SK-N-SH (cell line): ENCODE measurements around the gene KIAA1210. TPM values are rescaled to one million over a fixed set of nuclear protein-coding genes. Genes with fewer than 3 reads are reported as not detected.

ENCODE experiments used
- CTCF ChIA-PET: fragments of 300-600, 350-600 bp; formaldehyde crosslinking; extraction: SDS; loops from one replicate; lab custom pipeline; 2021; lab: Yijun Ruan, JAX
- POLR2A ChIA-PET: fragments of 350-600 bp; sonication (Branson Sonifier 250); formaldehyde crosslinking; extraction: SDS; loops from one replicate; lab custom pipeline; 2020; ENCODE audit warnings: antibody characterized with exemption, inconsistent platforms; lab: Yijun Ruan, JAX
- DNase-seq: peaks from one replicate; pipeline ENCODE4 v3.0.0; 2012
- H2AFZ ChIP-seq: fragments of 200-600 bp; sonication (generic); 2 replicates; pipeline ENCODE4 v1.8.1; 2016; ENCODE audit warnings: antibody characterized with exemption, mild to moderate bottlenecking, low read depth
- H3F3A ChIP-seq: fragments of 200-600 bp; sonication (generic); replicated peaks from 2 replicates; pipeline ENCODE3; 2016; ENCODE audit warnings: antibody characterized with exemption, mild to moderate bottlenecking; ENCODE audit not compliant: insufficient read depth
- H3K27ac ChIP-seq, 2 experiments: fragments of 200-500 bp in 1 of 2; fragments of 200-600 bp in 1 of 2; sonication (Bioruptor generic) in 1 of 2; sonication (generic), shearing (Covaris generic) in 1 of 2; 2 replicates each; pipeline versions ENCODE4 v1.5.1 to v1.6.1; 2014 to 2016; ENCODE audit warnings: low read depth in 2 of 2, inconsistent platforms in 1 of 2, low read length in 1 of 2, mild to moderate bottlenecking in 1 of 2, mixed read lengths in 1 of 2
- H3K27me3 ChIP-seq: fragments of 200-600 bp; sonication (generic), shearing (Covaris generic); 2 replicates; pipeline ENCODE4 v1.6.1; 2016; ENCODE audit warnings: mixed run types; ENCODE audit not compliant: insufficient read depth
- H3K36me3 ChIP-seq, 2 experiments: fragments of 200-500 bp in 1 of 2; fragments of 200-600 bp in 1 of 2; sonication (Bioruptor generic) in 1 of 2; sonication (generic) in 1 of 2; replicated peaks in 1 of 2; 2 replicates each; pipeline versions ENCODE3 to v1.5.1; 2014 to 2016; ENCODE audit warnings: low read length in 1 of 2, mild to moderate bottlenecking in 1 of 2; ENCODE audit not compliant: insufficient read depth in 2 of 2, control insufficient read depth in 1 of 2
- H3K4me1 ChIP-seq, 2 experiments: fragments of 200-500 bp in 1 of 2; fragments of 200-600 bp in 1 of 2; sonication (Bioruptor generic) in 1 of 2; sonication (generic), shearing (Covaris generic) in 1 of 2; 2 replicates each; pipeline versions ENCODE4 v1.5.1 to v1.6.1; 2014 to 2016; ENCODE audit warnings: low read depth in 1 of 2, low read length in 1 of 2, mixed run types in 1 of 2; ENCODE audit not compliant: insufficient read depth in 2 of 2, control insufficient read depth in 1 of 2
- H3K4me2 ChIP-seq: fragments of 200-600 bp; sonication (generic), shearing (Covaris generic); 2 replicates; pipeline ENCODE4 v1.6.1; 2017; ENCODE audit warnings: mixed run types
- H3K4me3 ChIP-seq, 2 experiments: fragments of 200-500 bp in 1 of 2; fragments of 200-600 bp in 1 of 2; sonication (Bioruptor generic) in 1 of 2; sonication (generic), shearing (Covaris generic) in 1 of 2; 2 replicates each; pipeline versions ENCODE4 v1.5.1 to v1.8.1; 2014 to 2016; ENCODE audit warnings: low read depth in 2 of 2, inconsistent platforms in 1 of 2, low read length in 1 of 2, mild to moderate bottlenecking in 1 of 2, mixed read lengths in 1 of 2, moderate library complexity in 1 of 2
- H3K79me2 ChIP-seq: fragments of 200-600 bp; sonication (generic); 2 replicates; pipeline ENCODE4 v1.8.1; 2017; ENCODE audit warnings: mild to moderate bottlenecking; ENCODE audit not compliant: insufficient read depth
- H3K9ac ChIP-seq: fragments of 200-600 bp; sonication (generic); 2 replicates; pipeline ENCODE4 v1.6.1; 2017; ENCODE audit warnings: mixed run types
- H3K9me2 ChIP-seq: fragments of 200-600 bp; sonication (generic); 2 replicates; pipeline ENCODE4 v1.6.1; 2017; ENCODE audit warnings: mixed run types
- H3K9me3 ChIP-seq: fragments of 200-600 bp; sonication (generic); 2 replicates; pipeline ENCODE4 v1.6.1; 2017; ENCODE audit warnings: mixed run types, mild to moderate bottlenecking, moderate library complexity
- H4K20me1 ChIP-seq: fragments of 200-600 bp; sonication (generic); 2 replicates; pipeline ENCODE4 v1.6.1; 2017; ENCODE audit warnings: mild to moderate bottlenecking, mixed run types; ENCODE audit not compliant: insufficient read depth
- EP300 ChIP-seq, 2 experiments: IDR thresholded peaks; 2 replicates each; pipeline versions ENCODE4 v1.4.0 to v1.6.1; 2012; ENCODE audit warnings: borderline replicate concordance in 1 of 2, low read depth in 1 of 2, low read length in 1 of 2
- GATA2 ChIP-seq: sonication (generic); formaldehyde crosslinking; IDR thresholded peaks from 2 replicates; pipeline ENCODE4 v1.5.0; 2020; ENCODE audit warnings: mild to moderate bottlenecking, missing genetic modification reagents
- PBX3 ChIP-seq: IDR thresholded peaks from 2 replicates; pipeline ENCODE4; 2012
- RAD21 ChIP-seq: IDR thresholded peaks from 2 replicates; pipeline ENCODE4 v1.6.1; 2012; ENCODE audit warnings: mild to moderate bottlenecking, low read length
- RFX5 ChIP-seq: IDR thresholded peaks from 2 replicates; pipeline ENCODE4 v1.6.1; 2012; ENCODE audit warnings: mild to moderate bottlenecking, improper control_type of control experiment, low read length
- TAF1 ChIP-seq: IDR thresholded peaks from 2 replicates; pipeline ENCODE4 v1.6.1; 2012; ENCODE audit warnings: low read depth, mild to moderate bottlenecking, low read length, moderate library complexity, borderline replicate concordance
- WGBS: methylation state at CpG from one replicate; pipeline ENCODE4 v1.1.6; 2017; ENCODE audit warnings: low lambda C conversion rate; 5-methylcytosine and 5-hydroxymethylcytosine counted together
- polyA plus RNA-seq, 3 experiments: library from polyadenylated mRNA; depleted of rRNA; stranded (reverse); fragments of >200 nt; gene quantifications; 2 replicates each; pipeline ENCODE4 v1.2.3, GENCODE V29; 2012
- TF ChIP-seq, protein P1 (sequence below): fragments of 150-350 bp; IDR thresholded peaks from 2 replicates; pipeline ENCODE4 v1.6.1; 2016; ENCODE audit warnings: mild to moderate bottlenecking, low read depth, low read length
- TF ChIP-seq, protein P2 (sequence below): IDR thresholded peaks from 2 replicates; pipeline ENCODE4 v1.6.1; 2012; ENCODE audit warnings: mild to moderate bottlenecking, low read depth, low read length, moderate library complexity
- TF ChIP-seq, protein P3 (sequence below): fragments of 150-350 bp; IDR thresholded peaks from 2 replicates; pipeline ENCODE4 v1.6.1; 2017; ENCODE audit warnings: antibody characterized with exemption, low read length, low read depth, borderline replicate concordance
- TF ChIP-seq, protein P4 (sequence below): fragments of 200-600 bp; sonication (generic); IDR thresholded peaks from 2 replicates; pipeline ENCODE4 v1.6.1; 2017; ENCODE audit warnings: antibody characterized with exemption, mild to moderate bottlenecking, moderate library complexity

KIAA1210 gene
- polyA plus RNA-seq, 1 of the 3 experiments (the other 2 are of a cell fraction) = not detected

GRCh38 chrX:119151051-119151380, 23.4 kb upstream of the KIAA1210 start (continued):
- TF ChIP-seq, protein P1, sequence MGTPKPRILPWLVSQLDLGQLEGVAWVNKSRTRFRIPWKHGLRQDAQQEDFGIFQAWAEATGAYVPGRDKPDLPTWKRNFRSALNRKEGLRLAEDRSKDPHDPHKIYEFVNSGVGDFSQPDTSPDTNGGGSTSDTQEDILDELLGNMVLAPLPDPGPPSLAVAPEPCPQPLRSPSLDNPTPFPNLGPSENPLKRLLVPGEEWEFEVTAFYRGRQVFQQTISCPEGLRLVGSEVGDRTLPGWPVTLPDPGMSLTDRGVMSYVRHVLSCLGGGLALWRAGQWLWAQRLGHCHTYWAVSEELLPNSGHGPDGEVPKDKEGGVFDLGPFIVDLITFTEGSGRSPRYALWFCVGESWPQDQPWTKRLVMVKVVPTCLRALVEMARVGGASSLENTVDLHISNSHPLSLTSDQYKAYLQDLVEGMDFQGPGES = no peak
- TF ChIP-seq RFX5 = no peak
- TF ChIP-seq, all 33 proteins: peak for 0

DNA sequence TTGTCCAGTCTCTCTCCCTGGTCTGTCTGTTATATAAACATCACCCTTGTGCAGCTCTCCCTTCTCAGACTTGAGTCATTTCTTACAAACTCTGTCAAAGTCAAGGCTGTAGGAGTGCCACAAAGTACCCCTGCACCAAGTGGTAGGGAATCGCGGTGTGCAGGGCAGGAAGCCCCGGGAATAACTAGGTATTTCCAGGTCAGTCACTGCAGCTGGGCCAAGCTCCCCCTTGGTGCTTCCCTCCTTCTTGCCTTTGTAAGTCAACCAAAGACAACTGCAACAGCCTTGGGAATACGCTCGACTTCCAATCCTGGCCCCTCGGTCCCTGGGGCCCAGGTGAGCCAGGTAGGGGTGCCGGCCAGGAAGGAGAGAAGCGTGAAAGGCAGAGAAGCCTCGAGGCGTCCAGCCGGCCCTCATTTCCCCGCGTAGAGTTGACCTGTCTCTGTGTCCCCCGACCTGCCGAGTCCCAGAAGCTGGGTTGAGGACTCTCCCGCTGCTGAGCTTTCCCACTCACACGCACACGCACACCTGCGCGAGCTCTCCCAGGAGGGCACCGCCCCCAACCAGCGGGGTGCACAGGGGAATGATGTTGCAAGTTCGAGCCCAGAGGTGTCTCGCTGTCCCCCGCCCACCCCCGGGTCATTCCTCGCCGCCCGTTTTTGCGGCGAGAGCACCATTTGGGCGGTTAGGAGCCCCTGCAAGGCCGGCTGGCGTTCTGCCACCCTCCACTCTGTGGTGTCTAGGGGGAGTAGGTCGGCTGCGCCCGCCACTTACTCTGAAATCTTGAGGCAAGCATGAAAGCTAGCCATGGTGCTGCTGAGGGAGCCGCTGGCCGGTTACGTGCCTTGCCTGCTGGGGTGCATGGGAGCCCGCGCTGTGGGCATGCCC, 22.8 kb upstream of the KIAA1210 start:
- 43% methylated on average over 16 of the region's 42 CpGs for WGBS
- TF ChIP-seq PBX3 (no peak), GATA2 (no peak), EP300 (IDR thresholded peaks at IDR 0.05; ENCODE audit: borderline replicate concordance in 1 of 2, low read depth in 1 of 2, low read length in 1 of 2) (no peak), RAD21 (no peak), TAF1 (no peak)
- TF ChIP-seq, protein P2, sequence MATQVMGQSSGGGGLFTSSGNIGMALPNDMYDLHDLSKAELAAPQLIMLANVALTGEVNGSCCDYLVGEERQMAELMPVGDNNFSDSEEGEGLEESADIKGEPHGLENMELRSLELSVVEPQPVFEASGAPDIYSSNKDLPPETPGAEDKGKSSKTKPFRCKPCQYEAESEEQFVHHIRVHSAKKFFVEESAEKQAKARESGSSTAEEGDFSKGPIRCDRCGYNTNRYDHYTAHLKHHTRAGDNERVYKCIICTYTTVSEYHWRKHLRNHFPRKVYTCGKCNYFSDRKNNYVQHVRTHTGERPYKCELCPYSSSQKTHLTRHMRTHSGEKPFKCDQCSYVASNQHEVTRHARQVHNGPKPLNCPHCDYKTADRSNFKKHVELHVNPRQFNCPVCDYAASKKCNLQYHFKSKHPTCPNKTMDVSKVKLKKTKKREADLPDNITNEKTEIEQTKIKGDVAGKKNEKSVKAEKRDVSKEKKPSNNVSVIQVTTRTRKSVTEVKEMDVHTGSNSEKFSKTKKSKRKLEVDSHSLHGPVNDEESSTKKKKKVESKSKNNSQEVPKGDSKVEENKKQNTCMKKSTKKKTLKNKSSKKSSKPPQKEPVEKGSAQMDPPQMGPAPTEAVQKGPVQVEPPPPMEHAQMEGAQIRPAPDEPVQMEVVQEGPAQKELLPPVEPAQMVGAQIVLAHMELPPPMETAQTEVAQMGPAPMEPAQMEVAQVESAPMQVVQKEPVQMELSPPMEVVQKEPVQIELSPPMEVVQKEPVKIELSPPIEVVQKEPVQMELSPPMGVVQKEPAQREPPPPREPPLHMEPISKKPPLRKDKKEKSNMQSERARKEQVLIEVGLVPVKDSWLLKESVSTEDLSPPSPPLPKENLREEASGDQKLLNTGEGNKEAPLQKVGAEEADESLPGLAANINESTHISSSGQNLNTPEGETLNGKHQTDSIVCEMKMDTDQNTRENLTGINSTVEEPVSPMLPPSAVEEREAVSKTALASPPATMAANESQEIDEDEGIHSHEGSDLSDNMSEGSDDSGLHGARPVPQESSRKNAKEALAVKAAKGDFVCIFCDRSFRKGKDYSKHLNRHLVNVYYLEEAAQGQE = no peak
- TF ChIP-seq, protein P3, sequence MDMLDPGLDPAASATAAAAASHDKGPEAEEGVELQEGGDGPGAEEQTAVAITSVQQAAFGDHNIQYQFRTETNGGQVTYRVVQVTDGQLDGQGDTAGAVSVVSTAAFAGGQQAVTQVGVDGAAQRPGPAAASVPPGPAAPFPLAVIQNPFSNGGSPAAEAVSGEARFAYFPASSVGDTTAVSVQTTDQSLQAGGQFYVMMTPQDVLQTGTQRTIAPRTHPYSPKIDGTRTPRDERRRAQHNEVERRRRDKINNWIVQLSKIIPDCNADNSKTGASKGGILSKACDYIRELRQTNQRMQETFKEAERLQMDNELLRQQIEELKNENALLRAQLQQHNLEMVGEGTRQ = no peak
- TF ChIP-seq, protein P4, sequence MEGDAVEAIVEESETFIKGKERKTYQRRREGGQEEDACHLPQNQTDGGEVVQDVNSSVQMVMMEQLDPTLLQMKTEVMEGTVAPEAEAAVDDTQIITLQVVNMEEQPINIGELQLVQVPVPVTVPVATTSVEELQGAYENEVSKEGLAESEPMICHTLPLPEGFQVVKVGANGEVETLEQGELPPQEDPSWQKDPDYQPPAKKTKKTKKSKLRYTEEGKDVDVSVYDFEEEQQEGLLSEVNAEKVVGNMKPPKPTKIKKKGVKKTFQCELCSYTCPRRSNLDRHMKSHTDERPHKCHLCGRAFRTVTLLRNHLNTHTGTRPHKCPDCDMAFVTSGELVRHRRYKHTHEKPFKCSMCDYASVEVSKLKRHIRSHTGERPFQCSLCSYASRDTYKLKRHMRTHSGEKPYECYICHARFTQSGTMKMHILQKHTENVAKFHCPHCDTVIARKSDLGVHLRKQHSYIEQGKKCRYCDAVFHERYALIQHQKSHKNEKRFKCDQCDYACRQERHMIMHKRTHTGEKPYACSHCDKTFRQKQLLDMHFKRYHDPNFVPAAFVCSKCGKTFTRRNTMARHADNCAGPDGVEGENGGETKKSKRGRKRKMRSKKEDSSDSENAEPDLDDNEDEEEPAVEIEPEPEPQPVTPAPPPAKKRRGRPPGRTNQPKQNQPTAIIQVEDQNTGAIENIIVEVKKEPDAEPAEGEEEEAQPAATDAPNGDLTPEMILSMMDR = no peak

More for the DNA sequence above, 22.8 kb upstream of the KIAA1210 start:
- Histone ChIP-seq H3K9ac (no peak overlapping the region), H4K20me1 (no peaks in the 10 kb centered on the region), H3K27me3 (peaks cover 63% of the 10 kb centered on the region), H3K36me3 (no peaks in the 10 kb centered on the region), H2AFZ (no peak overlapping the region), H3K27ac (no peak overlapping the region), H3F3A (no peaks in the 10 kb centered on the region), H3K79me2 (no peaks in the 10 kb centered on the region), H3K4me2 (no peak overlapping the region), H3K9me2 (no peaks in the 10 kb centered on the region), H3K4me3 (no peak overlapping the region), H3K9me3 (no peaks in the 10 kb centered on the region), H3K4me1 (no peaks in the 10 kb centered on the region)
- DNase-seq = no peak
- ChIA-PET CTCF (no interaction called here), POLR2A (no interaction called here)
